WTC11 (cell line): ENCODE results near the gene L3MBTL1. TPM values are rescaled to one million over a fixed set of nuclear protein-coding genes. Genes with fewer than 3 reads are reported as not detected.

Experiments
- ATAC-seq: fragments of 200-7000 bp; cut with Tn5 transposase; 2 replicates; pipeline ENCODE4 v1.10.0; 2021; ENCODE audit warnings: mild to moderate bottlenecking, moderate library complexity
- CTCF ChIA-PET: fragments of 300-600 bp; sonication (Branson Sonifier 250); formaldehyde crosslinking; loops from one replicate; lab custom pipeline; 2021; ENCODE audit warnings: antibody characterized with exemption; lab: Charles Lee
- POLR2A ChIA-PET: fragments of 350-600 bp; sonication (Branson Sonifier 250); formaldehyde crosslinking; loops from one replicate; lab custom pipeline; 2021; ENCODE audit warnings: antibody characterized with exemption; lab: Charles Lee
- DNase-seq: peaks from one replicate; pipeline ENCODE4 v3.0.0; 2021; ENCODE audit warnings: low spot score
- H3K27ac Mint-ChIP-seq: 2 replicates; pipeline ENCODE4 v1.8.0; 2021; ENCODE audit warnings: mixed read lengths
- H3K27me3 Mint-ChIP-seq: 2 replicates; pipeline ENCODE4 v1.8.0; 2021; ENCODE audit warnings: low read depth, mild to moderate bottlenecking, moderate library complexity, mixed read lengths
- H3K36me3 Mint-ChIP-seq: 2 replicates; pipeline ENCODE4 v1.8.0; 2021; ENCODE audit warnings: mixed read lengths
- H3K4me1 Mint-ChIP-seq: 2 replicates; pipeline ENCODE4 v1.8.0; 2022; ENCODE audit warnings: mixed read lengths
- H3K4me3 Mint-ChIP-seq: 2 replicates; pipeline ENCODE4 v1.8.0; 2021; ENCODE audit warnings: mild to moderate bottlenecking, moderate library complexity, mixed read lengths
- H3K9me3 Mint-ChIP-seq: 2 replicates; pipeline ENCODE4 v1.8.0; 2021; ENCODE audit warnings: mixed read lengths
- CREB1 ChIP-seq: sonication (generic); formaldehyde crosslinking; IDR thresholded peaks from 2 replicates; pipeline ENCODE4 v1.8.0; 2023; ENCODE audit warnings: mild to moderate bottlenecking, missing genetic modification reagents
- CREM ChIP-seq: sonication (generic); formaldehyde crosslinking; IDR thresholded peaks from 2 replicates; pipeline ENCODE4 v1.8.1; 2022; ENCODE audit warnings: mild to moderate bottlenecking, missing genetic modification reagents, moderate library complexity
- FOXK1 ChIP-seq: sonication (generic); formaldehyde crosslinking; IDR thresholded peaks from 2 replicates; pipeline ENCODE4 v1.8.0; 2022; ENCODE audit warnings: mild to moderate bottlenecking, moderate library complexity, missing genetic modification reagents
- GTF2I ChIP-seq: fragments of 250-450 bp; sonication (Bioruptor Pico); conservative IDR thresholded peaks from 2 replicates; pipeline ENCODE4 v1.4.0; 2021; ENCODE audit warnings: mild to moderate bottlenecking
- IRF2 ChIP-seq: sonication (generic); formaldehyde crosslinking; IDR thresholded peaks from 2 replicates; pipeline ENCODE4 v1.8.0; 2022; ENCODE audit warnings: low read depth, missing genetic modification reagents, borderline replicate concordance
- JAZF1 ChIP-seq: fragments of 250-450 bp; sonication (Bioruptor Pico); IDR thresholded peaks from 2 replicates; pipeline ENCODE4 v1.9.0; 2021; ENCODE audit warnings: moderate library complexity, mild to moderate bottlenecking, inconsistent platforms
- NFATC4 ChIP-seq: fragments of 250-450 bp; sonication (Bioruptor Pico); IDR thresholded peaks from 2 replicates; pipeline ENCODE4 v1.9.0; 2021; ENCODE audit warnings: mild to moderate bottlenecking
- NFYB ChIP-seq: sonication (generic); formaldehyde crosslinking; conservative IDR thresholded peaks from 2 replicates; pipeline ENCODE4 v1.8.0; 2022; ENCODE audit warnings: low read depth, missing genetic modification reagents
- PRRX2 ChIP-seq: fragments of 250-450 bp; sonication (Bioruptor Pico); IDR thresholded peaks from 2 replicates; pipeline ENCODE4 v1.8.0; 2021; ENCODE audit warnings: mild to moderate bottlenecking
- SMAD3 ChIP-seq: sonication (generic); formaldehyde crosslinking; IDR thresholded peaks from 2 replicates; pipeline ENCODE4 v1.8.0; 2022; ENCODE audit warnings: missing genetic modification reagents, mild to moderate bottlenecking, borderline replicate concordance
- SMAD4 ChIP-seq: sonication (generic); formaldehyde crosslinking; IDR thresholded peaks from 2 replicates; pipeline ENCODE4 v1.8.0; 2022; ENCODE audit warnings: mild to moderate bottlenecking, missing genetic modification reagents
- SOX15 ChIP-seq: fragments of 250-450 bp; sonication (Bioruptor Pico); IDR thresholded peaks from 2 replicates; pipeline ENCODE4 v1.9.0; 2021; ENCODE audit warnings: mild to moderate bottlenecking
- SP1 ChIP-seq: sonication (generic); formaldehyde crosslinking; conservative IDR thresholded peaks from 2 replicates; pipeline ENCODE4 v1.8.1; 2022; ENCODE audit warnings: missing genetic modification reagents
- TEAD1 ChIP-seq: sonication (generic); formaldehyde crosslinking; IDR thresholded peaks from 2 replicates; pipeline ENCODE4 v1.8.0; 2022; ENCODE audit warnings: mild to moderate bottlenecking, missing genetic modification reagents
- USF2 ChIP-seq: sonication (generic); formaldehyde crosslinking; IDR thresholded peaks from 2 replicates; pipeline ENCODE4 v1.8.1; 2023; ENCODE audit warnings: mild to moderate bottlenecking, missing genetic modification reagents, moderate library complexity
- ZBTB21 ChIP-seq: sonication (generic); formaldehyde crosslinking; IDR thresholded peaks from 2 replicates; pipeline ENCODE4 v1.8.1; 2023; ENCODE audit warnings: mild to moderate bottlenecking, missing genetic modification reagents, borderline replicate concordance
- ZMAT4 ChIP-seq: fragments of 250-450 bp; sonication (Bioruptor Pico); IDR thresholded peaks from 2 replicates; pipeline ENCODE4 v1.9.0; 2021; ENCODE audit warnings: mild to moderate bottlenecking
- ZNF219 ChIP-seq: sonication (generic); formaldehyde crosslinking; IDR thresholded peaks from 2 replicates; pipeline ENCODE4 v1.8.0; 2023; ENCODE audit warnings: missing genetic modification reagents, mild to moderate bottlenecking, borderline replicate concordance
- ZNF281 ChIP-seq: sonication (generic); formaldehyde crosslinking; IDR thresholded peaks from 2 replicates; pipeline ENCODE4 v1.8.0; 2023; ENCODE audit warnings: mild to moderate bottlenecking, missing genetic modification reagents
- ZNF396 ChIP-seq: fragments of 250-450 bp; sonication (Bioruptor Pico); IDR thresholded peaks from 2 replicates; pipeline ENCODE4 v1.8.0; 2021; ENCODE audit warnings: mild to moderate bottlenecking, moderate library complexity, borderline replicate concordance
- ZNF671 ChIP-seq: fragments of 250-450 bp; sonication (Bioruptor Pico); IDR thresholded peaks from 2 replicates; pipeline ENCODE4 v1.8.0; 2021; ENCODE audit warnings: mild to moderate bottlenecking
- total RNA-seq: library from RNA; stranded (reverse); gene quantifications from 3 replicates; pipeline ENCODE4 v1.2.3, GENCODE V29; 2021
- TF ChIP-seq, protein P1 (sequence below): sonication (generic); formaldehyde crosslinking; IDR thresholded peaks from 2 replicates; pipeline ENCODE4 v1.8.0; 2022; ENCODE audit warnings: mild to moderate bottlenecking, missing genetic modification reagents
- TF ChIP-seq, protein P2 (sequence below): fragments of 250-450 bp; sonication (Bioruptor Pico); IDR thresholded peaks from 2 replicates; pipeline ENCODE4 v2.1.2; 2022; ENCODE audit warnings: mild to moderate bottlenecking, moderate library complexity

L3MBTL1 gene
- total RNA-seq, 1 experiment from 2014 or later: 28.3 TPM

GRCh38 chr20:43543138-43543537 is 35.6 kb downstream of the L3MBTL1 start:
- Mint-ChIP-seq H3K4me3 (no peak overlapping the region), H3K27ac (no peak overlapping the region), H3K27me3 (peaks cover 3% of the 10 kb centered on the region; the same call in 1 of the 2 replicates), H3K9me3 (peaks cover 17% of the 10 kb centered on the region), H3K4me1 (no peaks in the 10 kb centered on the region), H3K36me3 (peaks cover 33% of the 10 kb centered on the region)
- no peak for ATAC-seq
- CTCF ChIA-PET: no interaction called here
- POLR2A ChIA-PET: no interaction called here
- no peak for DNase-seq
- TF ChIP-seq CREB1 (CRISPR knock-in tag) (no peak), CREM (CRISPR knock-in tag) (no peak), USF2 (no peak), NFATC4 (CRISPR knock-in tag) (no peak), SOX15 (CRISPR knock-in tag) (no peak), SP1 (CRISPR knock-in tag) (no peak), ZNF219 (CRISPR knock-in tag) (no peak), ZNF396 (CRISPR knock-in tag) (no peak)

- DNase-seq (no peak), ATAC-seq (no peak)
- CTCF ChIA-PET: no interaction called here
- TF ChIP-seq, protein P1, sequence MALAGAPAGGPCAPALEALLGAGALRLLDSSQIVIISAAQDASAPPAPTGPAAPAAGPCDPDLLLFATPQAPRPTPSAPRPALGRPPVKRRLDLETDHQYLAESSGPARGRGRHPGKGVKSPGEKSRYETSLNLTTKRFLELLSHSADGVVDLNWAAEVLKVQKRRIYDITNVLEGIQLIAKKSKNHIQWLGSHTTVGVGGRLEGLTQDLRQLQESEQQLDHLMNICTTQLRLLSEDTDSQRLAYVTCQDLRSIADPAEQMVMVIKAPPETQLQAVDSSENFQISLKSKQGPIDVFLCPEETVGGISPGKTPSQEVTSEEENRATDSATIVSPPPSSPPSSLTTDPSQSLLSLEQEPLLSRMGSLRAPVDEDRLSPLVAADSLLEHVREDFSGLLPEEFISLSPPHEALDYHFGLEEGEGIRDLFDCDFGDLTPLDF (CRISPR knock-in tag): no peak
- no peak for TF ChIP-seq NFYB (CRISPR knock-in tag)
- TF ChIP-seq ZNF671 (CRISPR knock-in tag): no peak
- TF ChIP-seq SMAD4 (CRISPR knock-in tag): no peak
- no peak for TF ChIP-seq FOXK1 (CRISPR knock-in tag)
- no peak for TF ChIP-seq IRF2 (CRISPR knock-in tag)
- no peak for TF ChIP-seq CREM (CRISPR knock-in tag)
- TF ChIP-seq GTF2I: no peak
- TF ChIP-seq, protein P2, sequence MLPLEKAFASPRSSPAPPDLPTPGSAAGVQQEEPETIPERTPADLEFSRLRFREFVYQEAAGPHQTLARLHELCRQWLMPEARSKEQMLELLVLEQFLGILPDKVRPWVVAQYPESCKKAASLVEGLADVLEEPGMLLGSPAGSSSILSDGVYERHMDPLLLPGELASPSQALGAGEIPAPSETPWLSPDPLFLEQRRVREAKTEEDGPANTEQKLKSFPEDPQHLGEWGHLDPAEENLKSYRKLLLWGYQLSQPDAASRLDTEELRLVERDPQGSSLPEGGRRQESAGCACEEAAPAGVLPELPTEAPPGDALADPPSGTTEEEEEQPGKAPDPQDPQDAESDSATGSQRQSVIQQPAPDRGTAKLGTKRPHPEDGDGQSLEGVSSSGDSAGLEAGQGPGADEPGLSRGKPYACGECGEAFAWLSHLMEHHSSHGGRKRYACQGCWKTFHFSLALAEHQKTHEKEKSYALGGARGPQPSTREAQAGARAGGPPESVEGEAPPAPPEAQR: no peak
- H3K9me3 Mint-ChIP-seq: peaks cover 19% of the 10 kb centered on the region
- H3K4me3 Mint-ChIP-seq: no peak overlapping the region
- H3K36me3 Mint-ChIP-seq: peaks cover 36% of the 10 kb centered on the region
- POLR2A ChIA-PET: no interaction called here
- H3K27me3 Mint-ChIP-seq: peaks cover 3% of the 10 kb centered on the region; the same call in 1 of the 2 replicates
- no peaks in the 10 kb centered on the region for H3K4me1 Mint-ChIP-seq
- H3K27ac Mint-ChIP-seq: no peak overlapping the region
These were observed 37.0 kb downstream of the L3MBTL1 start for GRCh38 chr20:43544501-43544900.

DNA sequence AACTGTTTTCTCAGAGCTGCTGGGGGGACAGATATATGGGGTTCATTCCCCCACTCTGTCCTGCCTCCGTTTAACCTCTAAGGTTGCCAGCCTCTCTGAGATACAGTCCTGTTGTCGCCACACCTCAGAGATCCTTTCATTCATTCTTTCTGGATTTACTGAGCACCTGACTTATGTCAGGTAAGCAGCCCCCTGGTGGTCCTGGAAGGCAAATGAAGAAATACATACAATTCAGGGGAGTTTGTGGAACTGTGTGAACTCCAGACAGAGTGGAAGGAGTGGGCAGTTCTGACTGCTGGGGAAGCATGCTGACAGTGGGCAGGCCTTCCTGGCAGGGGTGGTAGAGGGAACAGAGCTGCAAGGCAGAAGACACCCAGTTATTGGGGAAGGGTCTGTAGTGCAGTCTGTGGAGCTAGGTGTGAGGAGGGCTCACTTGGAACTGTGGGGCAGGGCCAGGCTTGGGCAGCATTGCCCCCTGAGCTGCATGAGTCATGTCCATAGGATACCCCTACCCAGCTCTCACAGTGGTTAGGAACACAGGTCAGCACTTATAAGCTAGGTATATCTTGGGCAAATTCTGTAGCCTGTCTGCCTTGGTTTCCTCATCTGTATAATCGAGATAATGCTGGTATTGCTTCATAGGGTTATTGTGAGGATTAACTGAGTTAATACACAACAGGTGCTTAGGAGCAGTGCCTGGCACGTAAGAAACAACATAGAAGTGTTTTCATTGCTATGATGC is 38.5 kb downstream of the L3MBTL1 start:
- CTCF ChIA-PET: interaction anchor here (1.1 kb wide), 1 partner anchor 8 kb away, joined by 3 read pairs; no protein-coding TSS in a partner anchor
- H3K27ac Mint-ChIP-seq: no peak overlapping the region
- DNase-seq: no peak
- POLR2A ChIA-PET: interaction anchor here (0.5 to 0.6 kb wide), 2 partner anchors 85 to 103 kb away, joined by 5 to 9 read pairs; no protein-coding TSS in a partner anchor
- H3K4me1 Mint-ChIP-seq: no peaks in the 10 kb centered on the region
- no peak overlapping the region for H3K4me3 Mint-ChIP-seq
- peaks cover 3% of the 10 kb centered on the region; the same call in 1 of the 2 replicates for H3K27me3 Mint-ChIP-seq
- no peak for ATAC-seq
- peaks cover 19% of the 10 kb centered on the region for H3K9me3 Mint-ChIP-seq
- peaks cover 36% of the 10 kb centered on the region for H3K36me3 Mint-ChIP-seq
- TF ChIP-seq CREB1 (CRISPR knock-in tag) (no peak), ZNF281 (CRISPR knock-in tag) (no peak), SMAD3 (CRISPR knock-in tag) (no peak), SOX15 (CRISPR knock-in tag) (no peak), IRF2 (CRISPR knock-in tag) (no peak), USF2 (no peak), JAZF1 (CRISPR knock-in tag) (no peak), TEAD1 (no peak), ZMAT4 (CRISPR knock-in tag) (no peak), NFATC4 (CRISPR knock-in tag) (no peak), ZBTB21 (CRISPR knock-in tag) (no peak), PRRX2 (CRISPR knock-in tag) (no peak)
- TF ChIP-seq, protein P2: no peak
